Caco-2 (cell line): ENCODE data around the gene FHIP1B. TPM values are rescaled to one million over a fixed set of nuclear protein-coding genes. Genes with fewer than 3 reads are reported as not detected.

ENCODE experiments used
- BruUV-seq: library from RNA; stranded (reverse); fragments of 400-500 nt; replicated peaks from 2 replicates; lab custom pipeline; 2021; lab: Mats Ljungman, UMichigan
- CTCF ChIA-PET: fragments of 300-600 bp; sonication (Branson Sonifier 250); formaldehyde crosslinking; loops from one replicate; lab custom pipeline; 2022; ENCODE audit warnings: antibody characterized with exemption; lab: Charles Lee
- POLR2A ChIA-PET: fragments of 300-600 bp; sonication (Branson Sonifier 250); formaldehyde crosslinking; loops from one replicate; lab custom pipeline; 2022; ENCODE audit warnings: antibody characterized with exemption; lab: Charles Lee
- DNase-seq, 2 experiments: peaks; one replicate each; pipeline versions ENCODE4 v3.0.0 to v3.0.0-alpha.2; 2020 to 2022
- H3K27me3 ChIP-seq: replicated peaks from 2 replicates; pipeline ENCODE4 v1.6.0; 2011; ENCODE audit warnings: low read length; ENCODE audit not compliant: control insufficient read depth, insufficient read depth
- H3K36me3 ChIP-seq: 2 replicates; pipeline ENCODE4 v1.5.1; 2011; ENCODE audit warnings: low read length; ENCODE audit not compliant: control insufficient read depth, insufficient read depth
- H3K4me1 ChIP-seq: fragments of 250-450 bp; sonication (Bioruptor Pico); 2 replicates; pipeline ENCODE4 v1.5.1; 2020; ENCODE audit warnings: mild to moderate bottlenecking
- H3K4me3 ChIP-seq: 2 replicates; pipeline ENCODE4 v1.5.1; 2011; ENCODE audit warnings: low read depth, mild to moderate bottlenecking, control low read depth, low read length
- H3K9me3 ChIP-seq: fragments of 250-450 bp; sonication (Bioruptor Pico); 2 replicates; pipeline ENCODE4 v1.5.1; 2020; ENCODE audit warnings: mild to moderate bottlenecking, moderate library complexity
- H3K27ac Mint-ChIP-seq: one replicate; pipeline ENCODE4 v1.8.0; 2022; ENCODE audit warnings: mixed read lengths; ENCODE audit not compliant: unreplicated experiment
- H3K27me3 Mint-ChIP-seq: one replicate; pipeline ENCODE4 v1.8.0; 2022; ENCODE audit warnings: mixed read lengths; ENCODE audit not compliant: insufficient read depth, unreplicated experiment
- H3K36me3 Mint-ChIP-seq: one replicate; pipeline ENCODE4 v1.8.0; 2022; ENCODE audit warnings: mild to moderate bottlenecking, mixed read lengths; ENCODE audit not compliant: insufficient read depth, unreplicated experiment
- H3K4me1 Mint-ChIP-seq: one replicate; pipeline ENCODE4 v1.8.0; 2022; ENCODE audit warnings: low read depth, mixed read lengths; ENCODE audit not compliant: unreplicated experiment
- H3K4me3 Mint-ChIP-seq: one replicate; pipeline ENCODE4 v1.8.0; 2022; ENCODE audit warnings: mild to moderate bottlenecking, moderate library complexity, mixed read lengths; ENCODE audit not compliant: unreplicated experiment
- H3K9me3 Mint-ChIP-seq: one replicate; pipeline ENCODE4 v1.8.0; 2022; ENCODE audit warnings: mixed read lengths; ENCODE audit not compliant: unreplicated experiment
- CTCF ChIP-seq, 2 experiments: fragments of 200-600 bp in 1 of 2; IDR thresholded peaks; 1 replicate in 1 of 2; 2 replicates in 1 of 2; pipeline versions ENCODE4 v1.5.1 to v1.8.0; 2011 to 2022; ENCODE audit warnings: antibody characterized with exemption in 1 of 2, control low read depth in 1 of 2, inconsistent platforms in 1 of 2, low read depth in 1 of 2, low read length in 1 of 2, mild to moderate bottlenecking in 1 of 2, moderate library complexity in 1 of 2; ENCODE audit not compliant: insufficient read depth in 1 of 2, severe bottlenecking in 1 of 2, unreplicated experiment in 1 of 2
- intact Hi-C: fragments of 100-400 bp; cut with micrococcal nuclease; formaldehyde crosslinking; loops from one replicate; pipeline ENCODE4 v1.10.0; 2022; ENCODE audit not compliant: unreplicated experiment
- total RNA-seq: library from RNA; stranded (reverse); gene quantifications from 2 replicates; pipeline ENCODE4 v1.2.3, GENCODE V29; 2022

FHIP1B gene
- total RNA-seq, 1 experiment from 2014 or later = 26.8 TPM

GRCh38 chr11:6245536-6245935 is 11.1 kb upstream of the FHIP1B start:
- Histone ChIP-seq H3K27me3 (no peaks in the 10 kb centered on the region), H3K36me3 (no peaks in the 10 kb centered on the region), H3K4me3 (no peak overlapping the region), H3K4me1 (peaks cover 15% of the 10 kb centered on the region), H3K9me3 (no peaks in the 10 kb centered on the region)
- no peaks in the 10 kb centered on the region for H3K27me3 Mint-ChIP-seq
- H3K9me3 Mint-ChIP-seq = no peaks in the 10 kb centered on the region
- H3K36me3 Mint-ChIP-seq = no peaks in the 10 kb centered on the region
- DNase-seq = no peak
- no TSS peak for BruUV-seq
- peaks cover 17% of the 10 kb centered on the region for H3K4me1 Mint-ChIP-seq
- H3K4me3 Mint-ChIP-seq = no peak overlapping the region
- H3K27ac Mint-ChIP-seq = no peak overlapping the region
- intact Hi-C loops = no loop called here
- ChIA-PET CTCF (no interaction called here), POLR2A (no interaction called here)
- no peak for TF ChIP-seq CTCF (IDR thresholded peaks at IDR 0.05; ENCODE audit: insufficient read depth in 1 of 2, low read depth in 1 of 2, low read length in 1 of 2, severe bottlenecking in 1 of 2, unreplicated experiment in 1 of 2)

DNA sequence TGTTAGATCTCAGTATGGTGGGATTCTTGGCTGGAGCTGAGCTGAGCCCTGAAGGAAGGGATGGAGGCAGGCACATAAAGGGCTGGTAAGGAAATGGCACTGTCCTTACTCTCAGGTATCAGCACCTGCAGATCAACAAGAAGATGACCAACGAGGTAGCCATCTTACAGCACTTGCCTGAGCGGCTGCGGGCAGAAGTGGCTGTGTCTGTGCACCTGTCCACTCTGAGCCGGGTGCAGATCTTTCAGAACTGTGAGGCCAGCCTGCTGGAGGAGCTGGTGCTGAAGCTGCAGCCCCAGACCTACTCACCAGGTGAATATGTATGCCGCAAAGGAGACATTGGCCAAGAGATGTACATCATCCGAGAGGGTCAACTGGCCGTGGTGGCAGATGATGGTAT is 6.9 kb upstream of the FHIP1B start:
- BruUV-seq = no TSS peak
- no peaks in the 10 kb centered on the region for H3K36me3 Mint-ChIP-seq
- H3K27me3 Mint-ChIP-seq = no peaks in the 10 kb centered on the region
- H3K9me3 Mint-ChIP-seq = no peaks in the 10 kb centered on the region
- no peaks in the 10 kb centered on the region for H3K27me3 ChIP-seq
- H3K4me1 Mint-ChIP-seq = no peaks in the 10 kb centered on the region
- H3K4me1 ChIP-seq = peaks cover 7% of the 10 kb centered on the region; the same call in 1 of the 2 replicates
- H3K9me3 ChIP-seq = no peaks in the 10 kb centered on the region
- no peak overlapping the region for H3K4me3 ChIP-seq
- ChIA-PET CTCF (no interaction called here), POLR2A (no interaction called here)
- no peak overlapping the region for H3K4me3 Mint-ChIP-seq
- no peak for DNase-seq
- no peaks in the 10 kb centered on the region for H3K36me3 ChIP-seq
- no peak overlapping the region for H3K27ac Mint-ChIP-seq
- no peak for TF ChIP-seq CTCF (IDR thresholded peaks at IDR 0.05; ENCODE audit: insufficient read depth in 1 of 2, low read depth in 1 of 2, low read length in 1 of 2, severe bottlenecking in 1 of 2, unreplicated experiment in 1 of 2)
- intact Hi-C loops = no loop called here

DNA sequence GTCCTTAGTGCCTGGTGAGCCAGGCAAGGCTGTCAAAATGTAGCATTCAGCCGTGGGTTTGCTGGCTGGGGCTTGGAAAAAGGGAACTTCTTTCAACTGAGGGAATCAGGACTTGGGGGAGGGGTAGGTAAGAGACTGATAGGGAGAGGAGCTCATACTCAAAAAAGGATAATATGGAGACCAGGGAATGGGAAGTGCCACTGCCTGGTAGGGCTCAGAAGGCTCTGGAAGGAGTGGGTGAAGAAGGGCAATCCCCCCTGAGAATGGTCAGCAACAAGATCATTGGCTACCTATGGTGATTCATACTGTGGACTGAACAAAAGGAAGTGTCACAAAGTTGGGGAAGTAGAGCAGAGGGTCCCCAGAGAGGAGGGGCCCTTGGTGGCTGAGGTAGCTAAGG is 6.3 kb upstream of the FHIP1B start:
- no peak for DNase-seq
- no TSS peak for BruUV-seq
- no peaks in the 10 kb centered on the region for H3K27me3 ChIP-seq
- intact Hi-C loops = no loop called here
- no peaks in the 10 kb centered on the region for H3K36me3 ChIP-seq
- POLR2A ChIA-PET = no interaction called here
- CTCF ChIA-PET = no interaction called here
- Mint-ChIP-seq H3K27ac (no peak overlapping the region), H3K9me3 (no peaks in the 10 kb centered on the region), H3K4me3 (no peak overlapping the region), H3K4me1 (no peaks in the 10 kb centered on the region), H3K36me3 (no peaks in the 10 kb centered on the region), H3K27me3 (no peaks in the 10 kb centered on the region)
- H3K9me3 ChIP-seq = no peaks in the 10 kb centered on the region
- TF ChIP-seq CTCF (IDR thresholded peaks at IDR 0.05; ENCODE audit: insufficient read depth in 1 of 2, low read depth in 1 of 2, low read length in 1 of 2, severe bottlenecking in 1 of 2, unreplicated experiment in 1 of 2) = no peak
- no peak overlapping the region for H3K4me3 ChIP-seq
- peaks cover 7% of the 10 kb centered on the region; the same call in 1 of the 2 replicates for H3K4me1 ChIP-seq
